Measurements from ENCODE around the gene LILRB3. TPM values are rescaled to one million over a fixed set of nuclear protein-coding genes. Genes with fewer than 3 reads are reported as not detected.
"Not testable (repeated sequence)": the region's sequence is repeated elsewhere in the genome, so short reads cannot be mapped to it uniquely, and the experiment has no call there.

The LILRB3 gene
- total RNA-seq (2012; rRNA removed) (not detected in 2 replicates), polyA plus RNA-seq (2012; rRNA removed) (not detected in 2 replicates), Bru-seq, nascent RNA (not detected), BruChase-seq, experiment 1, labeled RNA remaining after a 6-hour chase (percentile 6 among the genes with signal in this experiment), BruChase-seq, experiment 2, labeled RNA remaining after a 2-hour chase (not detected)
- not detected in 2 replicates for polyA plus RNA-seq (2012; cell fraction: cytosol; rRNA removed)
- not detected in 2 replicates for polyA plus RNA-seq (2012; cell fraction: nucleus; rRNA removed; ENCODE audit: low replicate concordance)
- long read RNA-seq = 0 reads

GRCh38 chr19:54222474-54223276 is at the start of gene LILRB3:
TSS of gene LILRB3 (minus strand) at chr19:54223007. CDS start at chr19:54222976, 31 bp downstream.
- in situ Hi-C loops (cut with MboI; ENCODE audit: low sequenced_read_pairs) = not testable (repeated sequence)

DNA sequence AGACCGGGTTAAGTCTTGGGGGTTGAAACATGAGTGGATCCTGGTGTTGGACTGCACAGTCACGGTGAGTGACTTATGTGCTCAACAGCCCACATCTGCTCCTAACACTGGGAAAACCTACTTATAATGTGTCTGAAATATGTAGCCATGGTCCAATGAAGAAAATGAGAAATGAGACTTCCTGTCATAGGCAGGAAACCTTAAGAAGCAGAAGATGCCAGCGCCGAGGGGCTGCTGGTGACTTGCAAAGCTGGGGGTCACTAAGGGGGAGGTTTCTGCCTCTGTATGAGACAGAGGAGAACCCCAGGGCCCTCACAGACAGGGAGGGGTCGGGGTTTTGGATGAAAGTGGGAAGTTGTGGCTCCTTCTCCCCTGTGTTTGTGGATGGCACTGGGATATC is 49.4 kb upstream of the LILRB3 start:
- POLR2A ChIA-PET (ENCODE audit: unreplicated experiment); H4K8ac ChIP-seq (ENCODE audit: low read depth in 2 of 2, low read length in 2 of 2); H3K14ac ChIP-seq (replicated peaks; ENCODE audit: low read depth, low read length); H2BK15ac ChIP-seq (ENCODE audit: low read depth, low read length); H3K18ac ChIP-seq (ENCODE audit: low read depth, low read length); in situ Hi-C loops (cut with MboI; ENCODE audit: low sequenced_read_pairs); H3K9me1 ChIP-seq (ENCODE audit: insufficient read depth, low read length); ATAC-seq (ENCODE audit: low read depth); H3K4ac ChIP-seq (ENCODE audit: low read depth, low read length); H3K27ac ChIP-seq (ENCODE audit: insufficient read depth, low read length); H4K91ac ChIP-seq (ENCODE audit: insufficient read depth, low read depth, low read length); H2BK5ac ChIP-seq (ENCODE audit: low read depth, low read length, poor library complexity, severe bottlenecking); BruUV-seq (replicated peaks); H3K9ac ChIP-seq (ENCODE audit: low read depth, low read length); DNase-seq; H3K27me3 ChIP-seq (ENCODE audit: control insufficient read depth, insufficient read depth, low read length); H3K79me1 ChIP-seq (ENCODE audit: low read depth in 1 of 2, low read length in 2 of 2); H3K4me2 ChIP-seq (ENCODE audit: low read depth, low read length); H4K5ac ChIP-seq (ENCODE audit: low read depth, low read length); H3K4me3 ChIP-seq (ENCODE audit: insufficient read depth, low read depth, low read length); H3K56ac ChIP-seq (ENCODE audit: extremely low read depth, insufficient read depth, low read length); H2BK120ac ChIP-seq (ENCODE audit: low read depth, low read length); CTCF ChIA-PET; dilution Hi-C loops (cut with HindIII; ENCODE audit: low sequenced_read_pairs, unreplicated experiment); intact Hi-C loops (cut with micrococcal nuclease); H3K23ac ChIP-seq (ENCODE audit: low read depth, low read length); H3K4me1 ChIP-seq (ENCODE audit: control insufficient read depth, insufficient read depth, low read length); H4K20me1 ChIP-seq (ENCODE audit: insufficient read depth, low read length); H2AFZ ChIP-seq (replicated peaks; ENCODE audit: low read length, poor library complexity); H2AK5ac ChIP-seq (ENCODE audit: low read depth, low read length); H3K9me3 ChIP-seq (ENCODE audit: control insufficient read depth, insufficient read depth, low read length); H2BK20ac ChIP-seq (ENCODE audit: low read depth, low read length); H2AK9ac ChIP-seq (replicated peaks; ENCODE audit: low read depth, low read length, poor library complexity); H3K36me3 ChIP-seq (ENCODE audit: control insufficient read depth, insufficient read depth, low read length): not testable (repeated sequence)
- 90% methylated on average over 2 of the region's 5 CpGs; no CpG with 5 or more reads in 1 of the 2 experiments for WGBS, 2 experiments (ENCODE audit: extremely low coverage in 2 of 2, insufficient read length in 1 of 2)

More at GRCh38 chr19:54222474-54223276, at the start of gene LILRB3:
- H3K18ac ChIP-seq (ENCODE audit: low read depth, low read length); H4K91ac ChIP-seq (ENCODE audit: insufficient read depth, low read depth, low read length); H3K27ac ChIP-seq (ENCODE audit: insufficient read depth, low read length); H3K27me3 ChIP-seq (ENCODE audit: control insufficient read depth, insufficient read depth, low read length); H3K14ac ChIP-seq (replicated peaks; ENCODE audit: low read depth, low read length); H3K9me1 ChIP-seq (ENCODE audit: insufficient read depth, low read length); H2BK120ac ChIP-seq (ENCODE audit: low read depth, low read length); H3K4me3 ChIP-seq (ENCODE audit: insufficient read depth, low read depth, low read length); H2BK5ac ChIP-seq (ENCODE audit: low read depth, low read length, poor library complexity, severe bottlenecking); H2AK9ac ChIP-seq (replicated peaks; ENCODE audit: low read depth, low read length, poor library complexity); H3K56ac ChIP-seq (ENCODE audit: extremely low read depth, insufficient read depth, low read length); dilution Hi-C loops (cut with HindIII; ENCODE audit: low sequenced_read_pairs, unreplicated experiment); DNase-seq; H2AK5ac ChIP-seq (ENCODE audit: low read depth, low read length); H3K9ac ChIP-seq (ENCODE audit: low read depth, low read length); H2BK20ac ChIP-seq (ENCODE audit: low read depth, low read length); H2AFZ ChIP-seq (replicated peaks; ENCODE audit: low read length, poor library complexity); H4K5ac ChIP-seq (ENCODE audit: low read depth, low read length); H4K20me1 ChIP-seq (ENCODE audit: insufficient read depth, low read length); H3K4me1 ChIP-seq (ENCODE audit: control insufficient read depth, insufficient read depth, low read length); H3K79me1 ChIP-seq (ENCODE audit: low read depth in 1 of 2, low read length in 2 of 2); H3K9me3 ChIP-seq (ENCODE audit: control insufficient read depth, insufficient read depth, low read length); H2BK15ac ChIP-seq (ENCODE audit: low read depth, low read length); H3K36me3 ChIP-seq (ENCODE audit: control insufficient read depth, insufficient read depth, low read length); BruUV-seq (replicated peaks); H3K23ac ChIP-seq (ENCODE audit: low read depth, low read length); H4K8ac ChIP-seq (ENCODE audit: low read depth in 2 of 2, low read length in 2 of 2); H3K4me2 ChIP-seq (ENCODE audit: low read depth, low read length); POLR2A ChIA-PET (ENCODE audit: unreplicated experiment); H3K4ac ChIP-seq (ENCODE audit: low read depth, low read length); intact Hi-C loops (cut with micrococcal nuclease); ATAC-seq (ENCODE audit: low read depth): not testable (repeated sequence)
- CTCF ChIA-PET = interaction anchor here (1.2 kb wide), 1 partner anchor 10 kb away, joined by 3 read pairs; no protein-coding TSS in a partner anchor
- 47% methylated on average over 3 of the region's 16 CpGs; no CpG with 5 or more reads in 1 of the 2 experiments for WGBS, 2 experiments (ENCODE audit: extremely low coverage in 2 of 2, insufficient read length in 1 of 2)
